Measurements from ENCODE around the gene DLGAP1. TPM values are rescaled to one million over a fixed set of nuclear protein-coding genes. Genes with fewer than 3 reads are reported as not detected.

DLGAP1 gene
- total RNA-seq, 1 experiment from 2014 or later = 0.39 TPM

DNA sequence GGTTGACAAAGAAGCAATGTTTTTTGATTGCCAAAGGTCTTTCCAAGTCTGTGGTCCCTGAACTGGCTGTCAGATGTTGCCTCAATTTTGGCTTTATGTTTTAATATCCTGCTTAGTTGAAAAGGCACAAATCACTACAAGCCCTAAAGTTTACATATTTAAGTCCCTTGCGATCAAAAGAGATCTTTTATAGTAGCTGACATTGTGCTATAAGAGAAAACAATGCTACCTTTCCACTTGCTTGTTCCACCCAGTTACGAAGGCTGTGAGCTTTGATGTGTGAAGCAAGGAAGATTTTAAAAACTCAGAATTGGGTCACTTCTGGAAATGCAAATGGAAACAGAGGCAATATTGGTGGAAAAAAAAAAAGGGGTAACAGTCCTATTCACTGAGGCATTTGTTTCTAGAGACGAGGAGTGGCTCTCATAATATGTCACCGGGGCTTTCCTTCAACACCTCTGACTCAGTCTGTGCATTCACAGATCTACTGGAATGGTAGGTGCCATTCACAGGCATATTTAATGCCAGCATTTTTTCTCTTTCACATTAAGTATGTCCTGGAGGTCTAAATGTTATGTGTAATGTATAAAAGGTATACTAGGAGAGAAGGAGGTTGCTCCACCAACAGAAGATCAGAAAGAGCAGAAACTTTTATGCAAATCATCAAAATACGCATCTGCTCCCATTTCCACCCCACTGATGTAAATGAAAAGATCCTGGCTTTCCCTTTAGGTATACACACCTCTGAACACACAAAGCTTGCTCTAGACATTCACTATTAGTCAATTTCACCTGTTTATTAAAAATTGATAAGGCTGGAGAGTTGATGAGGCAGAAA is 913.3 kb downstream of the DLGAP1 start:
- ChIA-PET CTCF (interaction anchor here (1.1 kb wide), 1 partner anchor 123 kb away, joined by 4 read pairs; no protein-coding TSS in a partner anchor), POLR2A (no interaction called here), RAD21 (ENCODE audit: low non-redundant PET in 1 of 2, low total read pairs in 2 of 2, uncharacterized antibody in 2 of 2, unreplicated experiment in 2 of 2) (no interaction called here)
- H4K20me1 ChIP-seq (ENCODE audit: insufficient read depth) = no peaks in the 10 kb centered on the region
- DNase-seq (ENCODE audit: low read depth, low spot score) = no peak
- peak overlapping the region; percentile 88 for H2AFZ ChIP-seq (ENCODE audit: low read depth, low read length, poor library complexity, severe bottlenecking)
- no TSS peak for BruUV-seq (replicated peaks)
- H3K9me2 ChIP-seq (ENCODE audit: insufficient read depth) = no peaks in the 10 kb centered on the region
- H3K9ac ChIP-seq (ENCODE audit: low read length) = no peak overlapping the region
- H3K9me3 ChIP-seq (ENCODE audit: control insufficient read depth in 1 of 2, insufficient read depth in 1 of 2, low read depth in 1 of 2, low read length in 2 of 2) = no peaks in the 10 kb centered on the region
- H3K27ac ChIP-seq (ENCODE audit: low read depth, low read length) = no peak overlapping the region
- no peaks in the 10 kb centered on the region for H3K27me3 ChIP-seq (ENCODE audit: insufficient read depth, low read length)
- no peak overlapping the region for H3K4me3 ChIP-seq (replicated peaks in 1 of 2; ENCODE audit: low read depth in 1 of 2, low read length in 2 of 2)
- H3K79me2 ChIP-seq (ENCODE audit: insufficient read depth, low read length) = no peaks in the 10 kb centered on the region
- H3K4me1 ChIP-seq (ENCODE audit: control insufficient read depth in 1 of 2, insufficient read depth in 2 of 2, low read length in 2 of 2) = peaks cover 19 to 21% of the 10 kb centered on the region in 2 experiments
- ATAC-seq = peak; percentile 17; the same call in 1 of the 2 replicates
- peak overlapping the region; percentile 42 for H3K4me2 ChIP-seq (ENCODE audit: low read length)
- no peaks in the 10 kb centered on the region for H3K36me3 ChIP-seq (ENCODE audit: control insufficient read depth in 1 of 2, insufficient read depth in 2 of 2, low read length in 2 of 2)
- intact Hi-C loops (cut with micrococcal nuclease) = no loop called here
- TF ChIP-seq SIN3A (IDR thresholded peaks at IDR 0.05; ENCODE audit: low read depth) = no peak
- TF ChIP-seq, protein P1, sequence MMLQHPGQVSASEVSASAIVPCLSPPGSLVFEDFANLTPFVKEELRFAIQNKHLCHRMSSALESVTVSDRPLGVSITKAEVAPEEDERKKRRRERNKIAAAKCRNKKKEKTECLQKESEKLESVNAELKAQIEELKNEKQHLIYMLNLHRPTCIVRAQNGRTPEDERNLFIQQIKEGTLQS (IDR thresholded peaks at IDR 0.05) = 0 out of 2 replicates have a peak, but pooled peaks have one; percentile 15
- no peak for TF ChIP-seq POLR2AphosphoS5 (IDR thresholded peaks at IDR 0.05; ENCODE audit: low read depth, low read length)
- TF ChIP-seq CEBPB (IDR thresholded peaks at IDR 0.05; ENCODE audit: low read depth) = no peak
- TF ChIP-seq SP1 (IDR thresholded peaks at IDR 0.05; ENCODE audit: low read depth) = no peak
- TF ChIP-seq JUND (IDR thresholded peaks at IDR 0.05) = no peak
- TF ChIP-seq SRF (IDR thresholded peaks at IDR 0.05; ENCODE audit: low read depth) = no peak
- TF ChIP-seq YY1 (IDR thresholded peaks at IDR 0.05; ENCODE audit: extremely low read depth, insufficient replicate concordance, low read depth, low read length) = no peak

DNA sequence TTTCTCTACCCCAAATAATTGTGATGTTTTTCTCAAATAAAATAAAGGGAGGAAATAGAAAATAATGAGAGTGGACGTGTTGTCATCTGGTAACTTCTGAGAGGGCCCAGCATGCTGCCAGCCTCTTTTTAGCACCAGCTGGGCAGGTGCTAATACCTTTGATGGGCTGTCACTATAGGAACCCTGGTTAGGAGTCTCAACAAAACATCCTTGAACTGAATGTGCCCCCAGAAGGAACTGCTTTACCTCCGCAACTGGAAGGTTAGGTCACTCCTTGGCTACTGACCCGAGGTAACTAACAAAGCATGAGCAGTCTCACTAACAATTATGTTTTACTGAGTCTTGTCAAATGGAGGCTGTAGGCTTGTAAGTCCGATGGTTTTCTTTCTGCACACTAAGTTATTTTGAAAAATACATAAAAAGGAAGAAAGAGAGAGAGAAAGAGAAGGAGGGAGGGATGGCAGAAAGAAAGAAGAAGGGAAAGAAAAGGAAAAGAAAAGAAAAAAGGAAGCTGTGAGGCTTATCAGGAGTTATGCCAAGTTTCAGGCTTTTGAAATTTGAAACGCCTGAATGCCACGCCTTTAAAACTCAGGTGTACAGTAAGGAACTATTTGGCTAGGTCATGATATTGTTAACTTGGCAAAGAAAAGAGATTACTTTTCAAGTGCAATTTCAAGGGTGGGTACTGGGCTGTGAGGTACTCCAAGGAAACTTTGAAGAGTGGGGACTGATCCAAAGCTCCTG is 914.1 kb downstream of the DLGAP1 start:
- Histone ChIP-seq H3K36me3 (ENCODE audit: control insufficient read depth in 1 of 2, insufficient read depth in 2 of 2, low read length in 2 of 2) (no peaks in the 10 kb centered on the region), H3K4me2 (ENCODE audit: low read length) (peak overlapping the region; percentile 42), H3K79me2 (ENCODE audit: insufficient read depth, low read length) (no peaks in the 10 kb centered on the region), H3K27me3 (ENCODE audit: insufficient read depth, low read length) (no peaks in the 10 kb centered on the region), H3K27ac (ENCODE audit: low read depth, low read length) (no peak overlapping the region), H3K9me2 (ENCODE audit: insufficient read depth) (no peaks in the 10 kb centered on the region), H3K4me3 (replicated peaks in 1 of 2; ENCODE audit: low read depth in 1 of 2, low read length in 2 of 2) (no peak overlapping the region), H3K4me1 (ENCODE audit: control insufficient read depth in 1 of 2, insufficient read depth in 2 of 2, low read length in 2 of 2) (peaks cover 19 to 21% of the 10 kb centered on the region in 2 experiments), H2AFZ (ENCODE audit: low read depth, low read length, poor library complexity, severe bottlenecking) (peak overlapping the region; percentile 88), H3K9me3 (ENCODE audit: control insufficient read depth in 1 of 2, insufficient read depth in 1 of 2, low read depth in 1 of 2, low read length in 2 of 2) (no peaks in the 10 kb centered on the region), H4K20me1 (ENCODE audit: insufficient read depth) (no peaks in the 10 kb centered on the region), H3K9ac (ENCODE audit: low read length) (no peak overlapping the region)
- ChIA-PET RAD21 (ENCODE audit: low non-redundant PET in 1 of 2, low total read pairs in 2 of 2, uncharacterized antibody in 2 of 2, unreplicated experiment in 2 of 2) (no interaction called here), POLR2A (no interaction called here), CTCF (no interaction called here)
- no peak for TF ChIP-seq FOSL1 (IDR thresholded peaks at IDR 0.05; ENCODE audit: low read depth)
- TF ChIP-seq TCF7L2 (IDR thresholded peaks at IDR 0.05; ENCODE audit: borderline replicate concordance, extremely low read depth, insufficient read depth, insufficient read length) = peak; percentile 78
- BruUV-seq (replicated peaks) = no TSS peak
- ATAC-seq = peak; percentile 46; the same call in 1 of the 2 replicates
- DNase-seq (ENCODE audit: low read depth, low spot score) = no peak
- intact Hi-C loops (cut with micrococcal nuclease) = no loop called here

Measured in HCT116 (cell line).